ENCODE measurements around the gene BRD9.

Gene BRD9

DNA sequence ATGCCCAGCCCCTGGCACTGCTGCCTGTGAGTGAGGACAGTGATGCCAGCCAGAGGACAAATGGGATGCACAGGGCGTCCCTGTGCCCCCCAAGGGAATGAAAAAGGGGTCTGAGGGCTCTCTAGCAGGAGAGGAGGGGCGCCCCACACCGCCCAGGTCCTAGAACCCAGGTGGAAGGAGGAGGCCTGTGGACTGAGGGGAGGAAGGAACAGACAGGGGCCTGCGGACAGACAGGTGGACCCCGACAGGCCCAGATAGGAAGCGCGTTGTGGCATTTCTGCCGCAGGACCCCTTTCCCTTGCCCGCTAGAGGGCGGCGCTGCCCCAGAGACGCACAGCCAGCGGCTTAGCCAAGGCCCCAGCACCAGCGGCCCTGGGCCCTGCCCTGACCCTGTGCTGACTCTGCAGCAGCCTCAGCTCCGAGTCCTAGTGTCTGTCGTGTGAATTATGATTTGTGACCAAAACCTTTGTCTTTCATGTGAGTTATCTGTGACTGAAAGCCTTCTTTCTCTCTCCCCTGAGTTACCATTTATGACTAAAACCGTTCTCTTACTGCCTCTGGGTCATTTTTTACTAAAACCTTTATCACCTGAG, 30.8 kb upstream of the BRD9 start:
- H3K4me3 ChIP-seq (replicated peaks; ENCODE audit: low read depth, low read length): no peak overlapping the region
- no peaks in the 10 kb centered on the region for H3K27me3 ChIP-seq (replicated peaks; ENCODE audit: control insufficient read depth, insufficient read depth, low read length)
- TF ChIP-seq, protein P1, sequence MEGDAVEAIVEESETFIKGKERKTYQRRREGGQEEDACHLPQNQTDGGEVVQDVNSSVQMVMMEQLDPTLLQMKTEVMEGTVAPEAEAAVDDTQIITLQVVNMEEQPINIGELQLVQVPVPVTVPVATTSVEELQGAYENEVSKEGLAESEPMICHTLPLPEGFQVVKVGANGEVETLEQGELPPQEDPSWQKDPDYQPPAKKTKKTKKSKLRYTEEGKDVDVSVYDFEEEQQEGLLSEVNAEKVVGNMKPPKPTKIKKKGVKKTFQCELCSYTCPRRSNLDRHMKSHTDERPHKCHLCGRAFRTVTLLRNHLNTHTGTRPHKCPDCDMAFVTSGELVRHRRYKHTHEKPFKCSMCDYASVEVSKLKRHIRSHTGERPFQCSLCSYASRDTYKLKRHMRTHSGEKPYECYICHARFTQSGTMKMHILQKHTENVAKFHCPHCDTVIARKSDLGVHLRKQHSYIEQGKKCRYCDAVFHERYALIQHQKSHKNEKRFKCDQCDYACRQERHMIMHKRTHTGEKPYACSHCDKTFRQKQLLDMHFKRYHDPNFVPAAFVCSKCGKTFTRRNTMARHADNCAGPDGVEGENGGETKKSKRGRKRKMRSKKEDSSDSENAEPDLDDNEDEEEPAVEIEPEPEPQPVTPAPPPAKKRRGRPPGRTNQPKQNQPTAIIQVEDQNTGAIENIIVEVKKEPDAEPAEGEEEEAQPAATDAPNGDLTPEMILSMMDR (IDR thresholded peaks at IDR 0.05; ENCODE audit: insufficient read depth, low read length, poor library complexity, severe bottlenecking): peak; percentile 89
- peaks cover 2% of the 10 kb centered on the region; the same call in 1 of the 2 replicates for H3K36me3 ChIP-seq (ENCODE audit: control insufficient read depth, insufficient read depth, low read length)
- DNase-seq (ENCODE audit: extremely low read depth, insufficient read length): peak; percentile 64

DNA sequence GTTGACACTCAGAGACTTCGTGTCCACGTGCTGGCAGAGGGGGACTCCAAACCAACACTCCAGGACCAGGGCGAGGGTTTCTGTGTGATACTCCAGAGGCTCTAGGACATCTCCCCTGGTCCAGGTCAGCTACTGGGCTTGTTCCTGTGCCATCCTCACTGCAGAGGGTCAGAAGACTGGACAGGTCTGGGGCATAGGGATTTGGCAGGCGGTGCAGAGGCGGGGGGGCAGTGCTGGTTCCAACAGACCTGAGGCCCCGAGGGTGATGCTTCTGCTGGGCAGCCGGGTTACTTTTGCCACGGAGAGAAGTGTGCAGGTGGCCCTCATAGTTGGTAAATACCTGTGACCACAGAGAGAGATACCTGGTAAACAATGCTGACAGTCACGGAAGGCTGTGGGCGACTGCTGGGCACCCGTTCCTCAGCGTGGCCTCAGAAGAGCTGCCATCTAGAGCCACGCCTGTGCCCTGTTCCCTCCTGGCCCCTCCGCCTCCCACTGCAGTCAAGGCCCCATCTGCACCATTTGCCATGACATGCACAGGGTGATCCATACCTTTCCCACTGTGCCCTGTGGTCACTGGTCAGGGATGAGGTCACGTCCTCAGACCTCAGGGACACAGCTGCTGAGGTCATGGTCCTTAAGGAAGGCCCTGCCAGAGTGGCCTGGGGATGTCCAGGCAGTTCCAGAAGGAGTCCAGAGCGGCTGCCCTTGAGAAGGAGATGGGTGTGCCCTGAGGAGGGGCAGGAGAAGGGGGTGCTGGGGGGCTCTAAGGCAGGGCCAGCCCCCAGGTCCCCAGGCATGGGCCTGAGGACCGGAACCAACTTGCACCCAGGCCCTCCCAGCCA, 30.1 kb upstream of the BRD9 start:
- no peak for DNase-seq (ENCODE audit: extremely low read depth, insufficient read length)
- Histone ChIP-seq H3K4me3 (replicated peaks; ENCODE audit: low read depth, low read length) (no peak overlapping the region), H3K27me3 (replicated peaks; ENCODE audit: control insufficient read depth, insufficient read depth, low read length) (no peaks in the 10 kb centered on the region), H3K36me3 (ENCODE audit: control insufficient read depth, insufficient read depth, low read length) (peaks cover 2% of the 10 kb centered on the region; the same call in 1 of the 2 replicates)
- TF ChIP-seq, protein P1 (IDR thresholded peaks at IDR 0.05; ENCODE audit: insufficient read depth, low read length, poor library complexity, severe bottlenecking): no peak

- TF ChIP-seq, protein P1 (IDR thresholded peaks at IDR 0.05; ENCODE audit: insufficient read depth, low read length, poor library complexity, severe bottlenecking): no peak
- DNase-seq (ENCODE audit: extremely low read depth, insufficient read length): no peak
Observed at GRCh38 chr5:921456-922435, 29.1 kb upstream of the BRD9 start.

DNA sequence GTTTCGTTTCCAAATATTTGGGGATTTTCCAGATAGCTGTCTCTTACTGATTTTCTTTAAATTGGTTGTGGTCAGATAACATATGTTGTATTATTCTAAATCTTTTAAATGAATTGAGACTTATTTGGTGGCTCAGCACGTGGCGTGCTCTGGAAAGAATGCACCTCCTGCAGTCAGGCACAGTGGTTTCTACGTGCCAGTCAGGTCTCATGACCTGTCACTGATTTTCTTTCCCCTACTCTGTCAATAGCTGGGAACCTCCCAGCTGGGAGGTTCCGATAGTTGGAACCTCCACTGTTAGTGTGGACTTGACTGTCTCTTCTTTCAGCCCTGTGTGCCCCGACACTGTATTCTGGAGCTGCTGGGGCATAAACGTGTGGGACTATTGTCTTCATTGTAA, 27.7 kb upstream of the BRD9 start:
- Histone ChIP-seq H3K27me3 (replicated peaks; ENCODE audit: control insufficient read depth, insufficient read depth, low read length) (no peaks in the 10 kb centered on the region), H3K4me3 (replicated peaks; ENCODE audit: low read depth, low read length) (no peak overlapping the region), H3K36me3 (ENCODE audit: control insufficient read depth, insufficient read depth, low read length) (peaks cover 10% of the 10 kb centered on the region)

More at GRCh38 chr5:921456-922435, 29.1 kb upstream of the BRD9 start:
- Histone ChIP-seq H3K27me3 (replicated peaks; ENCODE audit: control insufficient read depth, insufficient read depth, low read length) (no peaks in the 10 kb centered on the region), H3K4me3 (replicated peaks; ENCODE audit: low read depth, low read length) (no peak overlapping the region), H3K36me3 (ENCODE audit: control insufficient read depth, insufficient read depth, low read length) (peaks cover 3% of the 10 kb centered on the region)

More for the DNA sequence above, 27.7 kb upstream of the BRD9 start:
- DNase-seq (ENCODE audit: extremely low read depth, insufficient read length): no peak
- TF ChIP-seq, protein P1 (IDR thresholded peaks at IDR 0.05; ENCODE audit: insufficient read depth, low read length, poor library complexity, severe bottlenecking): no peak

All from GM06990 (cell line).